Colonic mucosa (tissue), 4 donors: ENCODE results near the gene TANGO6. TPM values are rescaled to one million over a fixed set of nuclear protein-coding genes. Genes with fewer than 3 reads are reported as not detected.

ENCODE experiments used
- DNase-seq: peaks from one replicate; pipeline ENCODE4 v3.0.0-alpha.2; 2020
- H3K27ac ChIP-seq: fragments of 200-600 bp; one replicate; pipeline ENCODE4 v1.8.0; 2021
- H3K27me3 ChIP-seq: fragments of 200-600 bp; one replicate; pipeline ENCODE4 v1.8.0; 2021
- H3K36me3 ChIP-seq: fragments of 200-600 bp; one replicate; pipeline ENCODE4 v1.8.0; 2021
- H3K4me1 ChIP-seq: fragments of 200-600 bp; one replicate; pipeline ENCODE4 v1.8.0; 2021; ENCODE audit warnings: mild to moderate bottlenecking
- H3K4me3 ChIP-seq: fragments of 200-600 bp; one replicate; pipeline ENCODE4 v1.8.0; 2021
- H3K9ac ChIP-seq, 2 donors: one replicate each; pipeline ENCODE4 v1.7.0; 2013; ENCODE audit warnings: control low read depth in 2 of 2, low read depth in 2 of 2, low read length in 2 of 2
- H3K9me3 ChIP-seq: fragments of 200-600 bp; one replicate; pipeline ENCODE4 v1.8.0; 2021
- CTCF ChIP-seq: fragments of 200-600 bp; IDR thresholded peaks from one replicate; pipeline ENCODE4 v1.8.0; 2022; ENCODE audit warnings: antibody characterized with exemption, mild to moderate bottlenecking
- intact Hi-C: fragments of 100-400 bp; cut with DNase I; formaldehyde crosslinking; loops from one replicate; pipeline ENCODE4 v1.14.1; 2022
- total RNA-seq, 2 donors: library from RNA; stranded (reverse); fragmentation: NEBNext Ultra II Directional in 1 of 2; extraction: Animal tissue kit (Norgen Biotek cat#: 25700) in 1 of 2; gene quantifications; one replicate each; pipeline ENCODE4 v1.2.1, GENCODE V29; 2021
- donor health status: healthy.
- donor health status: DM: no; HTN: no; CAD: no.
- donor health status: DM: no; HTN: no; CAD: no.

Gene TANGO6
- total RNA-seq, 2 donors from 2014 or later = 6.6 to 10.1 TPM

GRCh38 chr16:68995011-68995504, 151.7 kb downstream of the TANGO6 start:
- no peak for DNase-seq

GRCh38 chr16:68997564-68997963, 154.2 kb downstream of the TANGO6 start:
- TF ChIP-seq CTCF = no peak
- intact Hi-C loops = loop anchor here (10.0 kb wide), 1 partner anchor 107 kb away; the partner anchor contains the start of gene HAS3
- H3K4me3 ChIP-seq = no peak overlapping the region
- H3K9me3 ChIP-seq = no peaks in the 10 kb centered on the region
- H3K27me3 ChIP-seq = no peaks in the 10 kb centered on the region
- H3K4me1 ChIP-seq = no peaks in the 10 kb centered on the region
- H3K36me3 ChIP-seq = no peaks in the 10 kb centered on the region
- no peak overlapping the region for H3K27ac ChIP-seq
- DNase-seq = no peak
- no peak overlapping the region for H3K9ac ChIP-seq

More at GRCh38 chr16:68995011-68995504, 151.7 kb downstream of the TANGO6 start:
- no peaks in the 10 kb centered on the region for H3K27me3 ChIP-seq
- H3K36me3 ChIP-seq = no peaks in the 10 kb centered on the region
- no peak for TF ChIP-seq CTCF
- H3K9me3 ChIP-seq = no peaks in the 10 kb centered on the region
- H3K4me3 ChIP-seq = no peak overlapping the region
- H3K4me1 ChIP-seq = no peaks in the 10 kb centered on the region
- H3K27ac ChIP-seq = no peak overlapping the region
- no peak overlapping the region for H3K9ac ChIP-seq
- intact Hi-C loops = loop anchor here (10.0 kb wide), 1 partner anchor 110 kb away; the partner anchor contains the start of gene HAS3

GRCh38 chr16:68999114-68999513, 155.8 kb downstream of the TANGO6 start:
- Histone ChIP-seq H3K4me3 (no peak overlapping the region), H3K36me3 (no peaks in the 10 kb centered on the region), H3K9ac (no peak overlapping the region), H3K27me3 (no peaks in the 10 kb centered on the region), H3K4me1 (no peaks in the 10 kb centered on the region), H3K27ac (no peak overlapping the region), H3K9me3 (no peaks in the 10 kb centered on the region)
- intact Hi-C loops = loop anchor here (10.0 kb wide), 1 partner anchor 106 kb away; the partner anchor contains the start of gene HAS3
- DNase-seq = no peak
- no peak for TF ChIP-seq CTCF

GRCh38 chr16:69003500-69003899, 160.2 kb downstream of the TANGO6 start:
- no peak overlapping the region for H3K27ac ChIP-seq

GRCh38 chr16:69005641-69006355, 162.5 kb downstream of the TANGO6 start:
- intact Hi-C loops = no loop called here
- Histone ChIP-seq H3K27ac (no peak overlapping the region), H3K4me1 (no peaks in the 10 kb centered on the region), H3K4me3 (no peak overlapping the region), H3K9me3 (no peaks in the 10 kb centered on the region), H3K9ac (no peak overlapping the region), H3K27me3 (no peaks in the 10 kb centered on the region), H3K36me3 (no peaks in the 10 kb centered on the region)
- TF ChIP-seq CTCF = no peak
- DNase-seq = no peak

More at GRCh38 chr16:69003500-69003899, 160.2 kb downstream of the TANGO6 start:
- no peak for DNase-seq
- no peak for TF ChIP-seq CTCF
- intact Hi-C loops = no loop called here
- Histone ChIP-seq H3K9me3 (no peaks in the 10 kb centered on the region), H3K36me3 (no peaks in the 10 kb centered on the region), H3K4me3 (no peak overlapping the region), H3K27me3 (no peaks in the 10 kb centered on the region), H3K4me1 (no peaks in the 10 kb centered on the region), H3K9ac (no peak overlapping the region)
